Mucosa of stomach (tissue), 1 donor: ENCODE data around the gene VASH1.
"Not testable (repeated sequence)": the region's sequence is repeated elsewhere in the genome, so short reads cannot be mapped to it uniquely, and the experiment has no call there.

ENCODE experiments used
- H3K27me3 ChIP-seq: one replicate; pipeline ENCODE4 v1.7.0; 2013; ENCODE audit warnings: mild to moderate bottlenecking, low read length; ENCODE audit not compliant: control insufficient read depth, insufficient read depth
- H3K36me3 ChIP-seq: one replicate; pipeline ENCODE4 v1.7.0; 2013; ENCODE audit warnings: low read length; ENCODE audit not compliant: control insufficient read depth, insufficient read depth
- H3K4me1 ChIP-seq: one replicate; pipeline ENCODE4 v1.7.0; 2013; ENCODE audit warnings: mild to moderate bottlenecking, low read length; ENCODE audit not compliant: control insufficient read depth, insufficient read depth
- H3K4me3 ChIP-seq: one replicate; pipeline ENCODE4 v1.7.0; 2013; ENCODE audit warnings: low read length
- H3K9ac ChIP-seq: one replicate; pipeline ENCODE4 v1.7.0; 2013; ENCODE audit warnings: mild to moderate bottlenecking, low read length, moderate library complexity
- H3K9me3 ChIP-seq: one replicate; pipeline ENCODE4 v1.7.0; 2013; ENCODE audit warnings: mild to moderate bottlenecking, low read length, moderate library complexity; ENCODE audit not compliant: control insufficient read depth
- donor health status: Pancreatic carcinoma.

Gene VASH1

DNA sequence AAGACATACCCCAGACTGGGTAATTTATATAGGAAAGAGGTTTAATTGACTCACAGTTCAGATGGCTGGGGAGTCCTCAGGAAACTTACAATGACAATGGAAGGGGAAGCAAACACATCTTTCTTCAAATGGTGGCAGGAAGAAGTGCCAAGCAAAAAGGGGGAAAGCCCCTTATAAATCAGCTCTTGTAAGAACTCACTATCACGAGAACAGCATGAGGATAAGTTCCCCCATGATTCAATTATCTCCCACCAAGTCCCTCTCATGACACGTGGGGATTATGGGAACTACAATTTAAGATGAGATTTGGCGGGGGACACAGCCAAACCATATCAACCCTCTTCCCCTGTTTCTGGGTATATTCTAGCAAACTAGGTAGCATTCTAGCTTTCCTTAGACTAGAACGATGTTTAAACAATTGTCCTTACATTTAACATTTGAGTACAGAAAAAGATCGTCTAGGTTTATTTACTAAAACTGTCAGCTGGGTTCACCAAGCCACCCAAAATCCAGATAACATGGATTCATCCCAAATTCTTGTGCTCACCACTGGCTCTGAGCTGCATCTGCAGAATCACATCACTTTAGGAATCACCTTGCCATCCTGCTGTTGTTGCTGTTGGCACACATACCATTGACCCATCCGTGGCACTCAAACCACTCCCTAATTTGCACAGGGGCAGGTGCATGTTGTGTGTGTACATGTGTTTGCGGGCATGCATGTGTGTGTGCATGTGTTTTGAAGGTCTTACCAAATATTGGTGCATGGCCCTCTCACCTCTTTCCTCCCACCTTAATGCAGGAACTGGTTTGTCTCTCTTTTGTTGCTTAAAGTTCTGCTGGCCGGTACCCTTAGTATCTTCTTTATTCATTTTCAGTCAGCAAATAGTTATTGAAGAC lies 36.4 kb upstream of the VASH1 start:
- Histone ChIP-seq H3K9ac (no peak overlapping the region), H3K27me3 (no peaks in the 10 kb centered on the region), H3K36me3 (no peaks in the 10 kb centered on the region), H3K4me3 (no peak overlapping the region), H3K4me1 (no peaks in the 10 kb centered on the region), H3K9me3 (no peaks in the 10 kb centered on the region)

- no peaks in the 10 kb centered on the region for H3K9me3 ChIP-seq
- no peaks in the 10 kb centered on the region for H3K27me3 ChIP-seq
- H3K4me3 ChIP-seq = no peak overlapping the region
- no peaks in the 10 kb centered on the region for H3K4me1 ChIP-seq
- no peak overlapping the region for H3K9ac ChIP-seq
- H3K36me3 ChIP-seq = no peaks in the 10 kb centered on the region
Measured at GRCh38 chr14:76726551-76726970, 34.7 kb upstream of the VASH1 start.

DNA sequence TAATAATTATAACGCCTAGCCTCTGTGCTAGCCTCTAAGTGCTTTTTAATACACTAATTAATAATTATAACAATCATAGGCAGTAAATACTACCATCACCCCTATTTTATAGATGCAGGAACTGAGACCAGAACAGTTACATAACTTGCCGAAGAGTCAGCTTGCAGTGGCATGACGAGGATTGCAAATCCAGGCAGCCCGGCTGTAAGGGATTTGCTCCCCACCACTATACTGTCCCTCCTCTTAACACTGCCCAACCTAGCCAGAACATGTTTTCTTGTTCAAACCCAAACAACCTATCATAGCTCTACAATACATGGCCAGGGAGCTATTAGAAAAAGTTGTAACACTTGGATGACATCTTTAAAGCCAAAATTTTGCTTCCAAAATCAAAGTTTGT lies 33.9 kb upstream of the VASH1 start:
- Histone ChIP-seq H3K9ac (no peak overlapping the region), H3K4me1 (no peaks in the 10 kb centered on the region), H3K36me3 (no peaks in the 10 kb centered on the region), H3K9me3 (no peaks in the 10 kb centered on the region), H3K27me3 (no peaks in the 10 kb centered on the region), H3K4me3 (no peak overlapping the region)

DNA sequence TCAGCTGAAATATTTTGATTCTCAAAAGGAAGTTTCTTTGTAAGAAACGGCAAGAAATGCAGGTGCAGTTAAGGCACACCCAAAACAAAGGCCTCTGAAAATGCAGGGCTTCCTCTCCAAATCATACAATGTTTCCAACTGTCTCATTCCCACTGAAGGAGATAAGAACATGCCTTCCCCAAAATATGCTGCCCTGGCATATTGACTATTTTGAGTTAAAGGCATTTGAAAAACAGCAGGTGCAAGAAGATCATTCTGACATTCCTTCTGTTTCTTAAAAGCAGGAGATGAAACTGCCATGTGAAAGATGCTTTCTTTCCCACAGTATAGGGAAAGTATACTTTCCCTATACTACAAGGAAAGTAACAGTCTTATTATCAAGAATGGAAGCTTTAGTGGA lies 33.4 kb upstream of the VASH1 start:
- no peaks in the 10 kb centered on the region for H3K4me1 ChIP-seq

DNA sequence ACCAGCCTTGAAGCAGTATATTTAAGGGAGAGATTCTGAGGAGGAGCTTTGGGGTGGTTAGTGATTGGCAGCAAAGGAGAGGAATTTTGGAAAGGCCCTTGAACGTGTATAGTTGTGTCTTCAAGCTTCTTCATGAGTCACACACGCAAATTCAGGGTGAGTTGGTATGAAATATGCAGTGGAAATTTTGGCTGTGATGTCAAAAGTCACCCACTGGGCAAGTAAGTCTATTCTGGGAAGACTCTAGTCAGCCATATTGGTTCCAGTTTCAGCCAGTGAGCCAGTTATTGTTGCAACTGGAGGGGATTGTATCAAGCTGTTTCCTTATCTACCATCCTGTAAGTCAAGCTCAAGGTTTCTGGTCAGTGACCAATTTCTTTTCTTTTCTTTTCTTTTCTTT lies 32.0 kb upstream of the VASH1 start:
- H3K4me1 ChIP-seq = no peaks in the 10 kb centered on the region
- H3K27me3 ChIP-seq = no peaks in the 10 kb centered on the region
- no peak overlapping the region for H3K9ac ChIP-seq
- no peaks in the 10 kb centered on the region for H3K9me3 ChIP-seq
- H3K4me3 ChIP-seq = no peak overlapping the region
- no peaks in the 10 kb centered on the region for H3K36me3 ChIP-seq

More for the DNA sequence above, 33.4 kb upstream of the VASH1 start:
- Histone ChIP-seq H3K9me3 (no peaks in the 10 kb centered on the region), H3K36me3 (no peaks in the 10 kb centered on the region), H3K4me3 (no peak overlapping the region), H3K9ac (no peak overlapping the region), H3K27me3 (no peaks in the 10 kb centered on the region)

GRCh38 chr14:76729953-76730505 lies 31.2 kb upstream of the VASH1 start:
- no peaks in the 10 kb centered on the region for H3K27me3 ChIP-seq
- no peaks in the 10 kb centered on the region for H3K9me3 ChIP-seq
- no peak overlapping the region for H3K4me3 ChIP-seq

DNA sequence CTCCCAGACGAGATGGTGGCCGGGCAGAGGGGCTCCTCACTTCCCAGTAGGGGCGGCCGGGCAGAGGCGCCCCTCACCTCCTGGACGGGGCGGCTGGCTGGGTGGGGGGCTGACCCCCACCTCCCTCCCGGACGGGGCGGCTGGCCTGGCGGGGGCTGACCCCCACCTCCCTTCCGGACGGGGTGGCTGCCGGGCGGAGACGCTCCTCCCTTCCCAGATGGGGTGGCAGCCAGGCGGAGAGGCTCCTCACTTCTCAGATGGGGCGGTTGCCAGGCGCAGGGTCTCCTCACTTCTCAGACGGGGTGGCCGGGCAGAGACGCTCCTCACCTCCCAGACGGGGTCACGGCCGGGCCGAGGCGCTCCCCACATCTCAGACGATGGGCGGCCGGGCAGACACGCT lies 26.8 kb upstream of the VASH1 start:
- not testable (repeated sequence) for H3K27me3 ChIP-seq, H3K9ac ChIP-seq, H3K9me3 ChIP-seq, H3K4me1 ChIP-seq, H3K4me3 ChIP-seq, H3K36me3 ChIP-seq

More at GRCh38 chr14:76729953-76730505, 31.2 kb upstream of the VASH1 start:
- Histone ChIP-seq H3K4me1 (no peaks in the 10 kb centered on the region), H3K36me3 (no peaks in the 10 kb centered on the region), H3K9ac (no peak overlapping the region)

DNA sequence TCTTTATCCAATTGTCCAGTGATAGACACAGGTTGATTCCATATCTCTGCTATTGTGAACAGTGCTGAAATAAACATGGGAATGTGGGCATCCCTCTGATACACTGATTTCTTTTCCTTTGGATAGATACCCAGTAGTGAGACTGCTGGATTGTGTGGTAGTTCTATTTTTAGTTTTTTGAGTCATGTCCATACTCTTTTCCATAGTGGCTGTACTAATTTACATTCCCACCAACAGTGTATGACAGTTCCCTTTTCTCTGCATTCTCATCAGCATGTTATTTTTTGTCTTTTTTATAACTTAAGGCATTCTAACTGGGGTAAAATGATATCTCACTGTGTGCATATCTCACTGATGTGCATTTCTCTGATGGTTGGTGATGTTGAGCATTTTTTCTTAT lies 24.8 kb upstream of the VASH1 start:
- H3K36me3 ChIP-seq = no peaks in the 10 kb centered on the region
- no peaks in the 10 kb centered on the region for H3K27me3 ChIP-seq

DNA sequence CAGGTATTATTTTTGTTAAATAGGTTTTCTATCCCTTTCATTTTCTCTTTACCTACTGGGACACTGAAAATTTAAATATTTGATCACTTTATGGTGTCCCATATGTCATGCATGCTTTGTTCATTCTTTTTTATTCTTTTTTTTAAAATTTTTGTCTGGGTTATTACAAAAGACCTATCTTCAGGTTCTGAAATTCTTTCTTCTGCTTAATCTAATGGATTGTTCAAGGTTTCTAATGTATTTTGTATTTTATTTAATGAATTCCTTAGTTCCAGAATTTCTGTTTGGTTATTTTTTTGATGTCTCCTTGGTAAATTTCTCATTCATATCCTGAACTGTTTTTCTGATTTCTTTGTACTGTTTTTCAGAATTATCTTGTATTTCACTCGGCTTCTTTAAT lies 20.2 kb upstream of the VASH1 start:
- Histone ChIP-seq H3K9ac (no peak overlapping the region), H3K4me1 (no peaks in the 10 kb centered on the region), H3K27me3 (no peaks in the 10 kb centered on the region), H3K36me3 (no peaks in the 10 kb centered on the region), H3K9me3 (no peaks in the 10 kb centered on the region), H3K4me3 (no peak overlapping the region)

More for the DNA sequence above, 24.8 kb upstream of the VASH1 start:
- H3K4me1 ChIP-seq = no peaks in the 10 kb centered on the region
- H3K4me3 ChIP-seq = no peak overlapping the region
- H3K9ac ChIP-seq = no peak overlapping the region
- H3K9me3 ChIP-seq = no peaks in the 10 kb centered on the region

DNA sequence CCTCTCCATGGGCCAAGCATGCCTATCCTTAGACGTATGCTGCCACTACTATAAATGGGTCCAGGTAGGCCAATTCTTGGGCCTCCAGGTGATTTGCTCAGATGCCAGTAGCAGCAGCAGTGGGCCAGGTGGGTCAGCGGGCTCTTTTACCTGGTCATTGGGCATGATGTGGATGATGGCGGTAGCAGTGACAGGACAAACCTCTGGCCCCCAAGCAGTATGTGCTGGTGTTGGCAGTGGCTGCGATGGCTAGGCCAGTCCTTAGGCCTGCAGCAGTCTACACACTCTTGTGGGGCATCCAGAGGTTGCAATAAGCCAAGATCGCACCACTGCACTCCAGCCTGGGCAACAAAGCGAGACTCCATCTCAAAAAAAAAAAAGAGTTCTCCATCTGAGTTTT lies 19.1 kb upstream of the VASH1 start:
- Histone ChIP-seq H3K9me3 (no peaks in the 10 kb centered on the region), H3K36me3 (no peaks in the 10 kb centered on the region), H3K27me3 (no peaks in the 10 kb centered on the region)

GRCh38 chr14:76742966-76743365 lies 18.3 kb upstream of the VASH1 start:
- Histone ChIP-seq H3K9me3 (no peaks in the 10 kb centered on the region), H3K36me3 (no peaks in the 10 kb centered on the region), H3K4me3 (no peak overlapping the region), H3K27me3 (no peaks in the 10 kb centered on the region), H3K4me1 (no peaks in the 10 kb centered on the region), H3K9ac (no peak overlapping the region)

More for the DNA sequence above, 19.1 kb upstream of the VASH1 start:
- no peak overlapping the region for H3K4me3 ChIP-seq
- H3K9ac ChIP-seq = no peak overlapping the region
- H3K4me1 ChIP-seq = no peaks in the 10 kb centered on the region

- Histone ChIP-seq H3K36me3 (no peaks in the 10 kb centered on the region), H3K4me1 (no peaks in the 10 kb centered on the region), H3K27me3 (no peaks in the 10 kb centered on the region), H3K9me3 (no peaks in the 10 kb centered on the region), H3K4me3 (no peak overlapping the region), H3K9ac (no peak overlapping the region)
Measured at GRCh38 chr14:76752744-76753143, 8.5 kb upstream of the VASH1 start.
